Subcutaneous abdominal adipose tissue (tissue), 5 donors: ENCODE results near the gene KIAA2012.

Experiments used
- H3K27ac ChIP-seq: one replicate; pipeline ENCODE4 v1.7.0; 2013; ENCODE audit warnings: low read depth, mild to moderate bottlenecking, inconsistent platforms, low read length, moderate library complexity
- H3K27me3 ChIP-seq, 5 donors: one replicate each; pipeline ENCODE4 v1.7.0; 2013; ENCODE audit warnings: low read length in 5 of 5, inconsistent platforms in 1 of 5; ENCODE audit not compliant: control insufficient read depth in 5 of 5, insufficient read depth in 4 of 5
- H3K36me3 ChIP-seq, 5 donors: one replicate each; pipeline ENCODE4 v1.7.0; 2013; ENCODE audit warnings: low read length in 5 of 5; ENCODE audit not compliant: control insufficient read depth in 5 of 5, insufficient read depth in 5 of 5
- H3K4me1 ChIP-seq, 5 donors: one replicate each; pipeline ENCODE4 v1.7.0; 2013; ENCODE audit warnings: low read length in 5 of 5, mild to moderate bottlenecking in 3 of 5, moderate library complexity in 1 of 5; ENCODE audit not compliant: control insufficient read depth in 5 of 5, insufficient read depth in 5 of 5
- H3K4me3 ChIP-seq, 5 donors: one replicate each; pipeline ENCODE4 v1.7.0; 2013; ENCODE audit warnings: low read length in 5 of 5, low read depth in 1 of 5
- H3K9ac ChIP-seq, 5 donors: one replicate each; pipeline ENCODE4 v1.7.0; 2013; ENCODE audit warnings: low read length in 5 of 5, mild to moderate bottlenecking in 4 of 5, moderate library complexity in 3 of 5
- H3K9me3 ChIP-seq, 5 donors: one replicate each; pipeline ENCODE4 v1.7.0; 2013; ENCODE audit warnings: low read length in 5 of 5; ENCODE audit not compliant: control insufficient read depth in 5 of 5
- donor health status: healthy.
- donor health status: healthy.
- donor health status: healthy.
- donor health status: healthy.
- donor health status: healthy.

Gene KIAA2012

DNA sequence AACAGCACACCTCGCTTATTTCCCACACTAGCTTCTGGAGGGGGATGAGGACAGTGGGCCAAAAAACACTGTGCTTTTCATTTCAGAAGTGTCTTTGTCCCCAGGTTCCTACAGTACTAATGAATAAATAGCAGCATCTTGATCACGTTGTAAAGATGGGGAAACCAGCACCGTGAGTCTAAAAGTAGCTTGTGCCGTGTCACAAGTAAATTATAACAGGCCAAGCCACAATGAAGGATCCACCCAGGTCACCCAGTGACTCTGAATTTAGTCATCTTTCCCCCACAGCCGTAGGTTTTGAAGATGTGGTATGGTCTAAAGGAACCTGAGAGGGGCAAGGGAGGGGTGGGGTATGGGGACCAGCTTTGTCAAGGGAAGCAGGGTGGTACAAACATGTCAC, 30.6 kb upstream of the KIAA2012 start:
- Histone ChIP-seq H3K9me3 (no peaks in the 10 kb centered on the region), H3K4me1 (peaks cover 0 to 12% (median 7%) of the 10 kb centered on the region in 5 donors), H3K4me3 (no peak overlapping the region), H3K27me3 (peaks cover 8 to 52% (median 13%) of the 10 kb centered on the region in 5 donors), H3K36me3 (no peaks in the 10 kb centered on the region), H3K9ac (no peak overlapping the region), H3K27ac (no peak overlapping the region)

DNA sequence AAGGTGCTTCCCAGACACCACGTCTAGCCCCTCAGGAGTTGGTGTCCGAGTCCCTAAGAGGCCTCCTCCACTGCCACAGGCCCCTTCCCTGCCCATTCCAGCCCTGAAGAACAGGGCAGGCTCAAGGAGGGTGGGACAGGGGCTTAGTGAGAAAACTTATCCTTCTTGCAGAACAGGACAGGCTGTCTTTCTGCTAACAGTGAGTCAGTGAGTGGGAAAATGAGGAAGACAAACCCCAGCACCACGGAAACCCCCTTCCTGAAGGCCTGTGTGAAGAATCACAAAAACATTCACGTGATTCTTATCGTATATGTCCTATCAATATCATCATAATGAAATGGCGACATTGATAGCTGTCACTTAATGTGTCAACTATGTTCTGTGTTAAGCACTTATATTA, 29.6 kb upstream of the KIAA2012 start:
- Histone ChIP-seq H3K9ac (no peak overlapping the region), H3K27me3 (peaks cover 8 to 46% (median 13%) of the 10 kb centered on the region in 5 donors), H3K27ac (no peak overlapping the region), H3K4me1 (peaks cover 0 to 12% (median 7%) of the 10 kb centered on the region in 5 donors), H3K4me3 (no peak overlapping the region), H3K36me3 (no peaks in the 10 kb centered on the region), H3K9me3 (no peaks in the 10 kb centered on the region)

GRCh38 chr2:202044777-202045176, 28.3 kb upstream of the KIAA2012 start:
- Histone ChIP-seq H3K27ac (no peak overlapping the region), H3K36me3 (no peaks in the 10 kb centered on the region), H3K9me3 (no peaks in the 10 kb centered on the region), H3K4me3 (no peak overlapping the region), H3K9ac (no peak overlapping the region), H3K4me1 (no peaks in the 10 kb centered on the region), H3K27me3 (peaks cover 3 to 33% (median 6%) of the 10 kb centered on the region in 5 donors)

- H3K4me3 ChIP-seq = no peak overlapping the region
These were observed 26.5 kb upstream of the KIAA2012 start for GRCh38 chr2:202046572-202046971.

GRCh38 chr2:202049092-202049728, 23.8 kb upstream of the KIAA2012 start:
- no peak overlapping the region for H3K27ac ChIP-seq
- H3K9ac ChIP-seq = no peak overlapping the region
- no peak overlapping the region for H3K4me3 ChIP-seq

More at GRCh38 chr2:202046572-202046971, 26.5 kb upstream of the KIAA2012 start:
- peaks cover 0 to 21% (median 0%) of the 10 kb centered on the region in 5 donors for H3K27me3 ChIP-seq
- H3K9me3 ChIP-seq = no peaks in the 10 kb centered on the region
- no peak overlapping the region for H3K9ac ChIP-seq
- no peaks in the 10 kb centered on the region for H3K36me3 ChIP-seq
- no peaks in the 10 kb centered on the region for H3K4me1 ChIP-seq
- no peak overlapping the region for H3K27ac ChIP-seq

DNA sequence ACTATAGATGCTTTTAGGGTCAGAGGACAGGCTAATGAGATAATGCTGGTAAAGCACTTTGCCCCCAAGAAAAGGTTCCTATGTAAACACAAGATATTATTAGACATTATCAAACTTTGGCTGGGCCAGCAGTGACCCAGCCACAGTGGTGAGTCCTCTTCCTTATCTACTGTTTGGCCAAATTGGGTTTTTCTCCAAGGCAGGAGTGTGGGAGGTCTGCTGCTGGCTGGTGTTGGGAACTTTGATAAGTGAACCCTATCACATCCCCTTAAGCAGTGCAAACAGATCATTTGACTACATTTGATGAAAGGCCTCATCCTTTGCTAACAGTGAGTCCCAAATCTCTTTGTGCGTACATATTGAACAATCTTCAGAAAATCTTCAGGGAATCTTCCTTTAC, 23.2 kb upstream of the KIAA2012 start:
- Histone ChIP-seq H3K4me1 (no peaks in the 10 kb centered on the region), H3K36me3 (no peaks in the 10 kb centered on the region), H3K9ac (no peak overlapping the region), H3K27me3 (peaks cover 0 to 12% (median 4%) of the 10 kb centered on the region in 5 donors), H3K9me3 (no peaks in the 10 kb centered on the region), H3K4me3 (no peak overlapping the region), H3K27ac (no peak overlapping the region)

More at GRCh38 chr2:202049092-202049728, 23.8 kb upstream of the KIAA2012 start:
- H3K4me1 ChIP-seq = no peaks in the 10 kb centered on the region
- H3K9me3 ChIP-seq = no peaks in the 10 kb centered on the region
- no peaks in the 10 kb centered on the region for H3K36me3 ChIP-seq
- H3K27me3 ChIP-seq = peaks cover 0 to 9% (median 0%) of the 10 kb centered on the region in 5 donors

GRCh38 chr2:202050652-202051051, 22.4 kb upstream of the KIAA2012 start:
- H3K27me3 ChIP-seq = peaks cover 0 to 17% (median 6%) of the 10 kb centered on the region in 5 donors
- H3K4me3 ChIP-seq = no peak overlapping the region
- H3K4me1 ChIP-seq = no peaks in the 10 kb centered on the region
- no peaks in the 10 kb centered on the region for H3K9me3 ChIP-seq
- no peak overlapping the region for H3K27ac ChIP-seq
- no peaks in the 10 kb centered on the region for H3K36me3 ChIP-seq
- no peak overlapping the region for H3K9ac ChIP-seq

GRCh38 chr2:202051499-202052161, 21.4 kb upstream of the KIAA2012 start:
- Histone ChIP-seq H3K9ac (no peak overlapping the region), H3K27me3 (peaks cover 0 to 18% (median 7%) of the 10 kb centered on the region in 5 donors), H3K9me3 (no peaks in the 10 kb centered on the region), H3K4me3 (no peak overlapping the region), H3K36me3 (no peaks in the 10 kb centered on the region), H3K4me1 (no peaks in the 10 kb centered on the region), H3K27ac (no peak overlapping the region)

DNA sequence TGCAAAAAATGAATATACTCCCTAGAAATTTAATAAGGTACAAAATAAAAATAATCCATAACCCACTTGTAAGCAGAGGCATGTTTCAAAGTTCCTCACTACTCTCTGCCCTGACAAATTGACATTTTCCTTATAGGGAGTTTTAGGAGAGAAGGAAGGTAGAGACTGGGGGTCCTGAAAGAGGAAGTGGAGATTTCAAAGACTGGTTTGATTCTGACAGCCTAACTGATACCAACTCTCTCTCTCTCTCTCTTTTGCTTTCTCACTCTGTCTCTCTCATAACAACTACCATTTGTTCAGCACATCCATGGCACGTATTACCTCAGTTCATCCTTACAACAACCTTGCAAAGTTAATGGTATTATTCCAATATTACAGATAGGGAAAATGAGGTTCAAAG, 20.8 kb upstream of the KIAA2012 start:
- H3K9me3 ChIP-seq = no peaks in the 10 kb centered on the region
- peaks cover 0 to 18% (median 6%) of the 10 kb centered on the region in 5 donors for H3K27me3 ChIP-seq
- H3K9ac ChIP-seq = no peak overlapping the region
- H3K4me3 ChIP-seq = no peak overlapping the region
- H3K36me3 ChIP-seq = no peaks in the 10 kb centered on the region
- no peak overlapping the region for H3K27ac ChIP-seq
- no peaks in the 10 kb centered on the region for H3K4me1 ChIP-seq

DNA sequence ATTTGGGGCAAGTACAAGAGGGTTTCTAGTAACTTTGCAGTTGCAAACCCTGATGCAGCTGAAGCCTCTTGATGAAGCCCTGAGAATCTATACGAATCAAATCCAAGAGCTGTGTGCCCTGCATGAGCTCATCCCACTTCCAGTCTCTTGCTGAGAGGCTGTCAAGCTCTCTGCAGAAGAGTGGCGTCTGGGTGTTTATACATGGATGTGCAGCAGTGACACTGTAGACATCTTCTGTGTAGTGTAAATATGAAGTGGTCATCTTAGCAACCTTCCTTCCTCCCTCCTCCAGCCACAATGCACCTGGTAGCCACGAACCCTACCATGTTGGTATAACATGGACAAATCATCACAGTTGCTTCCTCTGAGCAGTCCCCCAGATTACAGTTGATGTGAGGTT, 18.4 kb upstream of the KIAA2012 start:
- Histone ChIP-seq H3K27me3 (peaks cover 0 to 18% (median 6%) of the 10 kb centered on the region in 5 donors), H3K4me3 (no peak overlapping the region), H3K9ac (no peak overlapping the region), H3K36me3 (no peaks in the 10 kb centered on the region), H3K9me3 (no peaks in the 10 kb centered on the region), H3K4me1 (no peaks in the 10 kb centered on the region), H3K27ac (no peak overlapping the region)
